Right lobe of liver (tissue), 6 donors: ENCODE results near the gene TMPRSS9. TPM values are rescaled to one million over a fixed set of nuclear protein-coding genes. Genes with fewer than 3 reads are reported as not detected.

ENCODE experiments used
- ATAC-seq, 4 donors: fragments of 200-7000 bp; cut with Tn5 transposase; one replicate each; pipeline ENCODE4 v1.9.1; 2020; ENCODE audit warnings: mild to moderate bottlenecking in 4 of 4, moderate library complexity in 4 of 4
- DNase-seq, 3 donors: peaks; one replicate each; pipeline ENCODE4 v3.0.0-alpha.2; 2020
- H3K27ac ChIP-seq, 3 donors: fragments of 200-600 bp; one replicate each; pipeline ENCODE4 v1.8.0; 2022
- H3K27me3 ChIP-seq, 2 donors: fragments of 200-600 bp; one replicate each; pipeline ENCODE4 v1.8.0; 2022
- H3K36me3 ChIP-seq, 4 donors: fragments of 200-600 bp; sonication (generic) in 1 of 4; one replicate each; pipeline versions ENCODE4 v1.5.1 to v1.8.0; 2017 to 2022; ENCODE audit warnings: control low read depth in 1 of 4
- H3K4me1 ChIP-seq, 4 donors: fragments of 200-600 bp; sonication (generic) in 1 of 4; one replicate each; pipeline versions ENCODE4 v1.5.1 to v1.8.0; 2017 to 2022; ENCODE audit warnings: control low read depth in 1 of 4
- H3K4me3 ChIP-seq, 3 donors: fragments of 200-600 bp; one replicate each; pipeline ENCODE4 v1.8.0; 2022
- H3K9me3 ChIP-seq, 4 donors: fragments of 200-600 bp; sonication (generic) in 1 of 4; one replicate each; pipeline versions ENCODE4 v1.5.1 to v1.8.0; 2017 to 2022; ENCODE audit warnings: control low read depth in 1 of 4
- CTCF ChIP-seq, 4 donors: fragments of 200-600 bp in 3 of 4; fragments of 450-650 bp in 1 of 4; IDR thresholded peaks; one replicate each; pipeline versions ENCODE4 v1.5.1 to v1.8.0; 2016 to 2022; ENCODE audit warnings: antibody characterized with exemption in 4 of 4, mild to moderate bottlenecking in 2 of 4
- POLR2A ChIP-seq: fragments of 450-650 bp; IDR thresholded peaks from one replicate; pipeline ENCODE4 v1.6.1; 2017; ENCODE audit warnings: antibody characterized with exemption, mild to moderate bottlenecking
- WGBS: methylation state at CpG from one replicate; pipeline ENCODE4 v1.1.6; 2018; ENCODE audit warnings: low coverage, low lambda C conversion rate; ENCODE audit not compliant: insufficient coverage; ENCODE audit errors: missing lambda C conversion rate; 5-methylcytosine and 5-hydroxymethylcytosine counted together
- intact Hi-C, 2 donors: fragments of 100-400 bp; cut with DNase I; formaldehyde crosslinking; loops; one replicate each; pipeline versions ENCODE4 v1.11.2 to v1.14.1; 2022
- total RNA-seq, 6 experiments: library from RNA; depleted of rRNA in 2 of 6; stranded (reverse); fragments of >200 nt in 2 of 6; fragmentation: NEBNext Ultra II Directional in 3 of 6; extraction: Animal tissue kit (Norgen Biotek cat#: 25700) in 3 of 6; gene quantifications; one replicate each; pipeline versions ENCODE4 v1.1.0 to v1.2.4, GENCODE V29; 2016 to 2023
- donor health status: DM: no; HTN: yes; CAD: no.
- donor health status: DM: no; HTN: no; CAD: no.
- donor health status: DM: no; HTN: no; CAD: no.
- donor health status: DM: no; HTN: yes; CAD: no.
- donor health status: DM: no; HTN: yes; CAD: no.

TMPRSS9 gene
- total RNA-seq, 6 experiments from 2014 or later, result 0.12 to 6.7 (median 2.9) TPM

GRCh38 chr19:2365201-2365970, 5.3 kb downstream of the TMPRSS9 start:
- TF ChIP-seq CTCF (IDR thresholded peaks at IDR 0.05) (no peak), POLR2A (no peak)
- Histone ChIP-seq H3K4me3 (no peak overlapping the region), H3K27ac (no peak overlapping the region), H3K4me1 (no peaks in the 10 kb centered on the region), H3K36me3 (no peaks in the 10 kb centered on the region), H3K9me3 (no peaks in the 10 kb centered on the region), H3K27me3 (no peaks in the 10 kb centered on the region)
- DNase-seq (no peak), ATAC-seq (peak in 2 of 4 donors; percentile 28 to 33)
- 64% methylated on average over 10 of the region's 10 CpGs for WGBS
- intact Hi-C loops, result no loop called here

GRCh38 chr19:2371656-2372055, 11.6 kb downstream of the TMPRSS9 start:
- no peaks in the 10 kb centered on the region for H3K36me3 ChIP-seq
- H3K4me3 ChIP-seq, result no peak overlapping the region
- H3K27ac ChIP-seq, result no peak overlapping the region
- DNase-seq (no peak), ATAC-seq (no peak)
- intact Hi-C loops, result no loop called here
- TF ChIP-seq CTCF (IDR thresholded peaks at IDR 0.05), result no peak
- no peak for TF ChIP-seq POLR2A
- H3K4me1 ChIP-seq, result no peaks in the 10 kb centered on the region
- H3K9me3 ChIP-seq, result no peaks in the 10 kb centered on the region
- 60% methylated on average over 1 of the region's 16 CpGs for WGBS
- H3K27me3 ChIP-seq, result no peaks in the 10 kb centered on the region

DNA sequence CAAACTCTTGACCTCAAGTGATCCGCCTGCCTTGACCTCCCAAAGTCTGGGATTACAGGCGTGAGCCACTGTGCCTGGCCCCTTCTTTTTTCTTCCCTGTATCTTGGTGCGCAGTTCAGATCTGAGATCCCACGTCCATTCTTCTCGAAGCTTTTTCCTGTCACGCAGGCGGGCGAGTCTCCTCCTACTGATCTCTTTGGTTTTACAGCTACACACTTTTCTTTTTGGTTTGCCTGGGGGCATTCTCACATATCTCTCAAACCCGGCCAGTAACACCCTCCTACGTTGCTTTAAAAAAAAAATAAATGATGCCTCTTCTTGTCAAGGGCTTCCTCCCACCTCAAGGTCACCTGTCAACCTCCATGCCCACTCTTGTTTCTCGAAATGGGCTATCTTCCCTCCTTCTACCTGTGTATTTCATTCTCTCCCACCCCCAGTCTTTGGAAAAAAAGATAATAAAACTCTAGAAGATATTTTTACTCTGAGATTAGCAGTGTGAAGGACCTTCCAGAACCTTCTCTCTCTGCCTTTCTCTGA, 12.1 kb downstream of the TMPRSS9 start:
- WGBS, result 52% methylated on average over 10 of the region's 11 CpGs
- Histone ChIP-seq H3K4me1 (no peaks in the 10 kb centered on the region), H3K27me3 (no peaks in the 10 kb centered on the region), H3K4me3 (no peak overlapping the region), H3K36me3 (no peaks in the 10 kb centered on the region), H3K27ac (no peak overlapping the region), H3K9me3 (no peaks in the 10 kb centered on the region)
- TF ChIP-seq POLR2A, result no peak
- no peak for TF ChIP-seq CTCF (IDR thresholded peaks at IDR 0.05)
- ATAC-seq (no peak), DNase-seq (no peak)
- intact Hi-C loops, result no loop called here

- Histone ChIP-seq H3K36me3 (no peaks in the 10 kb centered on the region), H3K9me3 (no peaks in the 10 kb centered on the region), H3K27me3 (no peaks in the 10 kb centered on the region), H3K4me1 (no peaks in the 10 kb centered on the region), H3K4me3 (no peak overlapping the region), H3K27ac (no peak overlapping the region)
- intact Hi-C loops, result no loop called here
- ATAC-seq, result no peak
- WGBS, result 69% methylated on average over 7 of the region's 13 CpGs
- no peak for DNase-seq
- TF ChIP-seq CTCF (IDR thresholded peaks at IDR 0.05), result no peak
- no peak for TF ChIP-seq POLR2A
Measured at GRCh38 chr19:2374808-2375207, 14.7 kb downstream of the TMPRSS9 start.
